HepG2 (cell line): Measurements from ENCODE around the gene MAMSTR. TPM values are rescaled to one million over a fixed set of nuclear protein-coding genes. Genes with fewer than 3 reads are reported as not detected.

Experiments used
- ARID5B ChIP-seq: IDR thresholded peaks from 2 replicates; pipeline ENCODE4 v1.4.0; 2020; ENCODE audit warnings: mild to moderate bottlenecking, missing genetic modification reagents
- ATF5 ChIP-seq: sonication (generic); formaldehyde crosslinking; IDR thresholded peaks from 2 replicates; pipeline ENCODE4 v1.4.0; 2020; ENCODE audit warnings: mild to moderate bottlenecking, low read depth, missing genetic modification reagents
- HCFC1 ChIP-seq: fragments of 150-350 bp; IDR thresholded peaks from 2 replicates; pipeline ENCODE4 v1.6.1; 2014; ENCODE audit warnings: low read depth, low read length
- HMGXB3 ChIP-seq: sonication (generic); formaldehyde crosslinking; IDR thresholded peaks from 2 replicates; pipeline ENCODE4 v1.4.0; 2020; ENCODE audit warnings: missing genetic modification reagents, borderline replicate concordance
- MBD4 ChIP-seq: IDR thresholded peaks from 2 replicates; pipeline ENCODE4 v1.6.1; 2012; ENCODE audit warnings: low read length, inconsistent platforms, borderline replicate concordance
- MED13 ChIP-seq: sonication (generic); formaldehyde crosslinking; IDR thresholded peaks from 2 replicates; pipeline ENCODE4 v1.5.0; 2020; ENCODE audit warnings: missing genetic modification reagents
- MYPOP ChIP-seq: sonication (generic); formaldehyde crosslinking; IDR thresholded peaks from 2 replicates; pipeline ENCODE4 v1.8.1; 2023; ENCODE audit warnings: mild to moderate bottlenecking, moderate library complexity, missing genetic modification reagents
- NRL ChIP-seq: sonication (generic); formaldehyde crosslinking; IDR thresholded peaks from 2 replicates; pipeline ENCODE4 v1.5.0; 2020; ENCODE audit warnings: missing genetic modification reagents, mild to moderate bottlenecking, moderate library complexity, borderline replicate concordance
- PRDM15 ChIP-seq: sonication (generic); formaldehyde crosslinking; IDR thresholded peaks from 2 replicates; pipeline ENCODE4 v1.4.0; 2020; ENCODE audit warnings: missing genetic modification reagents
- SMAD9 ChIP-seq: sonication (generic); formaldehyde crosslinking; IDR thresholded peaks from 2 replicates; pipeline ENCODE4 v1.5.1; 2020; ENCODE audit warnings: mild to moderate bottlenecking, missing genetic modification reagents
- SP2 ChIP-seq: sonication (generic); formaldehyde crosslinking; IDR thresholded peaks from 2 replicates; pipeline ENCODE4 v1.5.1; 2020; ENCODE audit warnings: mild to moderate bottlenecking, missing genetic modification reagents
- SUZ12 ChIP-seq: fragments of 150-350 bp; IDR thresholded peaks from 2 replicates; pipeline ENCODE4 v1.6.1; 2014; ENCODE audit warnings: low read depth, low read length
- ZBTB1 ChIP-seq: sonication (generic); formaldehyde crosslinking; IDR thresholded peaks from 2 replicates; pipeline ENCODE4 v1.4.0; 2020; ENCODE audit warnings: missing genetic modification reagents, borderline replicate concordance
- ZNF138 ChIP-seq: sonication (generic); formaldehyde crosslinking; IDR thresholded peaks from 2 replicates; pipeline ENCODE4 v1.5.0; 2020; ENCODE audit warnings: mild to moderate bottlenecking, low read depth, missing genetic modification reagents
- ZNF616 ChIP-seq: sonication (generic); formaldehyde crosslinking; IDR thresholded peaks from 2 replicates; pipeline ENCODE4 v1.5.0; 2020; ENCODE audit warnings: low read depth, mild to moderate bottlenecking, missing genetic modification reagents
- polyA plus RNA-seq, 8 experiments: library from polyadenylated mRNA; depleted of rRNA in 3 of 8; stranded (reverse) in 7 of 8; unstranded in 1 of 8; fragments of >200 nt; fragmentation: Illumina TruSeq in 4 of 8; extraction: Trizol in 4 of 8; gene quantifications; 2 replicates each; pipeline versions ENCODE4 v1.2.1 to v1.2.3, GENCODE V29; 2011 to 2016; ENCODE audit warnings: low read depth in 4 of 8, missing spikeins in 1 of 8, mixed read lengths in 1 of 8; ENCODE audit not compliant: insufficient read depth in 1 of 8
- total RNA-seq, 5 experiments: library from RNA; depleted of rRNA; stranded (reverse); fragments of >200 nt; fragmentation: Illumina TruSeq; extraction: Trizol; gene quantifications; 2 replicates each; pipeline ENCODE4 v1.2.3, GENCODE V29; 2016; ENCODE audit warnings: low read depth in 1 of 5

Gene MAMSTR
- total and polyA plus RNA-seq, 2 of the 13 experiments (the other 11 are each of a cell fraction or from before 2014, with no cell fraction given): 2.2 to 2.4 TPM

- TF ChIP-seq ARID5B (CRISPR knock-in tag) (0 out of 2 replicates have a peak, but pooled peaks have one; percentile 6), MED13 (CRISPR knock-in tag) (no peak), PRDM15 (no peak), ATF5 (CRISPR knock-in tag) (no peak), HMGXB3 (peak; percentile 40; the same call in 1 of the 2 replicates), SUZ12 (peak; percentile 98), MYPOP (CRISPR knock-in tag) (no peak), MBD4 (no peak), ZBTB1 (no peak), NRL (CRISPR knock-in tag) (no peak), SP2 (no peak), ZNF138 (CRISPR knock-in tag) (no peak), ZNF616 (CRISPR knock-in tag) (no peak), HCFC1 (peak; percentile 97), SMAD9 (CRISPR knock-in tag) (no peak)
Measured at GRCh38 chr19:48745208-48745995, 25.9 kb upstream of the MAMSTR start (continued).
